Activated T-helper 17 cell treated with anti-CD3 and anti-CD28 coated beads, Interleukin-2, amount 50 U/mL, for 72 hours (primary cell): ENCODE results near the gene TMEM129. TPM values are rescaled to one million over a fixed set of nuclear protein-coding genes. Genes with fewer than 3 reads are reported as not detected.

Experiments
- ATAC-seq: fragments of 150-1000 bp; cut with Tn5 transposase; replicated peaks from 2 replicates; pipeline ENCODE4 v1.10.0; 2021; ENCODE audit warnings: mild to moderate bottlenecking, moderate library complexity
- H3K27ac Mint-ChIP-seq: one replicate; pipeline ENCODE4 v1.8.0; 2022; ENCODE audit warnings: mixed read lengths
- H3K27me3 Mint-ChIP-seq: one replicate; pipeline ENCODE4 v1.8.0; 2022; ENCODE audit warnings: mixed read lengths
- H3K36me3 Mint-ChIP-seq: one replicate; pipeline ENCODE4 v1.8.0; 2022; ENCODE audit warnings: low read depth, mild to moderate bottlenecking, mixed read lengths
- H3K4me1 Mint-ChIP-seq: one replicate; pipeline ENCODE4 v1.8.0; 2022; ENCODE audit warnings: mixed read lengths
- H3K4me3 Mint-ChIP-seq: one replicate; pipeline ENCODE4 v1.8.0; 2022; ENCODE audit warnings: mild to moderate bottlenecking, mixed read lengths
- H3K9me3 Mint-ChIP-seq: one replicate; pipeline ENCODE4 v1.8.0; 2022; ENCODE audit warnings: mixed read lengths
- total RNA-seq, 2 donors: library from RNA; stranded (reverse); gene quantifications; one replicate each; pipeline ENCODE4 v1.2.3, GENCODE V29; 2022

Gene TMEM129
- total RNA-seq, 2 donors from 2014 or later, result 15.7 to 16.0 TPM

DNA sequence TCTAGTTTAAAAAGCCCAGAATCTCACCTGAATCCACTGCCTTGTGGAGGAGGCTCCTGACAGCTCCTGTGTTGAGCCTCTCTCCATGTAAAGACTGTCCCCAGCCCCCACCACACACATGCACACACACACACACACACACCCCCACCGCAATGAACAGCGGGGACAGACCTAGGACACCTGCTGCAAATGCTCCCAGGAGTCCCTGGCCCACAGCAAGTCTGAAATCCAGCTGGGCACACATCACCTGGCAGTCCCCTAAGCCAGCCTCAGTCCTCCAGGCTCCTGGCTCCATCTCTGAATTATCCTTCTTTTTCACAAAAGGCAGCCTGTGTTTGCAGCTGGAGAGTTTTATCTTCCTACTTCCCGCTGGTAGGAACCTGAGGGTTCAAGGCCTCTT lies 30.4 kb downstream of the TMEM129 start:
- no peak for ATAC-seq
- no peaks in the 10 kb centered on the region for H3K4me1 Mint-ChIP-seq
- no peaks in the 10 kb centered on the region for H3K27me3 Mint-ChIP-seq
- peaks cover 71% of the 10 kb centered on the region for H3K36me3 Mint-ChIP-seq
- no peaks in the 10 kb centered on the region for H3K9me3 Mint-ChIP-seq
- no peak overlapping the region for H3K4me3 Mint-ChIP-seq
- peak overlapping the region; percentile 52 for H3K27ac Mint-ChIP-seq

GRCh38 chr4:1686440-1687036 lies 34.6 kb downstream of the TMEM129 start:
- Mint-ChIP-seq H3K4me3 (no peak overlapping the region), H3K27ac (peak overlapping the region; percentile 30), H3K9me3 (no peaks in the 10 kb centered on the region), H3K4me1 (peaks cover 11% of the 10 kb centered on the region), H3K36me3 (peaks cover 29% of the 10 kb centered on the region), H3K27me3 (no peaks in the 10 kb centered on the region)
- no peak for ATAC-seq

DNA sequence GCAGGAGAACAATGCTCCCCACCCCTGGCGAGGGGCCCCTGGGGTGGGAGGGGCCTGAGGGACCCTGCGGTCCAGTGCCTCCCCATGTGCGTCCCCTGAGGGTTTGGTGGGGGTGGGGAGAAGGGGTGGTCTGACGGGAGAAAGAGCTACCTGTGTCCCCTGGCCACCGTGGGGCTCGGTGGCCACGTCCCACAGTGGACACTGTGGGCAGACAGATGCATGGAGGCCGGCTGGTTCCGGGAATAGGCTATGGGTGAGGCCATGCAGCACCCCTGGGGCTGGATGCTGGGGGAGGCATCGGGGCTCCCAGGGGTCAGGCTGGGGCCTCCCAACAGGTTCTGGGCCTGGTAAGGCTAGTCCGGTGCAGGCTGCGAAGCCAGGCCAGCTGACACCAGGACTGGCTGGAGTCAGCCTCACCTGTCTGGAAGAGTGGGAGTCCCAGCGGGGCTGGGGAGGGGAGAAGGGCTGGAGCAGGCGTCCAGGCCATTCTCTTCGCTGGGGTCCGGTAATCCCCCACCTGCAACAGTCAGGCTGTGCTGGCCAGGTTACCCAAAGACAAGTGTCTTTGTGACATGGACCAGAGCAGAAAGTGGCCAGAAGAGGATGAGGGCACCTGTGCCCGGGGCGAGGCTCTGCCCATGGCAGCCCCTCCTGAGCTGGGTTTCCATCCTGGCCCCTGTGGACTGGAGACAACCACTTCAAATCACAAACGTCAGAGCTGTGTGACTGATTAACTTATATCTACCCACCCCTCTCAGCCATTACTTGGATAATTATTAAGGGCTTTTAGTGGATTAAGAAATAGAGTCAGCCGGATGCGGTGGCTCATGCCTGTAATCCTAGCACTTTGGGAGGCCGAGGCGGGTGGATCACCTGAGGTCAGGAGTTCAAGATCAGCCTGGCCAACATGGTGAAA lies 35.6 kb downstream of the TMEM129 start:
- Mint-ChIP-seq H3K27me3 (no peaks in the 10 kb centered on the region), H3K4me1 (peaks cover 11% of the 10 kb centered on the region), H3K4me3 (no peak overlapping the region), H3K36me3 (peaks cover 19% of the 10 kb centered on the region), H3K9me3 (no peaks in the 10 kb centered on the region), H3K27ac (no peak overlapping the region)
- no peak for ATAC-seq

- H3K27ac Mint-ChIP-seq, result no peak overlapping the region
- H3K4me3 Mint-ChIP-seq, result peak overlapping the region; percentile 19
- H3K27me3 Mint-ChIP-seq, result no peaks in the 10 kb centered on the region
- H3K36me3 Mint-ChIP-seq, result peaks cover 11% of the 10 kb centered on the region
- peak; percentile 28 for ATAC-seq
- no peaks in the 10 kb centered on the region for H3K9me3 Mint-ChIP-seq
- H3K4me1 Mint-ChIP-seq, result peaks cover 11% of the 10 kb centered on the region
Measured at GRCh38 chr4:1684506-1685234, 36.5 kb downstream of the TMEM129 start.

- H3K9me3 Mint-ChIP-seq, result no peaks in the 10 kb centered on the region
- peak; percentile 96 for ATAC-seq
- no peaks in the 10 kb centered on the region for H3K27me3 Mint-ChIP-seq
- H3K36me3 Mint-ChIP-seq, result peaks cover 3% of the 10 kb centered on the region
- peaks cover 11% of the 10 kb centered on the region for H3K4me1 Mint-ChIP-seq
- H3K4me3 Mint-ChIP-seq, result peak within 1 kb of the TSS; percentile 83
- peak within 1 kb of the TSS; percentile 56 for H3K27ac Mint-ChIP-seq
Measured at GRCh38 chr4:1683736-1684505, 37.2 kb downstream of the TMEM129 start, which contains the start of gene FAM53A. FAM53A (minus strand) TSS chr4:1684313; CDS start chr4:1668741, 15,572 bp downstream.

DNA sequence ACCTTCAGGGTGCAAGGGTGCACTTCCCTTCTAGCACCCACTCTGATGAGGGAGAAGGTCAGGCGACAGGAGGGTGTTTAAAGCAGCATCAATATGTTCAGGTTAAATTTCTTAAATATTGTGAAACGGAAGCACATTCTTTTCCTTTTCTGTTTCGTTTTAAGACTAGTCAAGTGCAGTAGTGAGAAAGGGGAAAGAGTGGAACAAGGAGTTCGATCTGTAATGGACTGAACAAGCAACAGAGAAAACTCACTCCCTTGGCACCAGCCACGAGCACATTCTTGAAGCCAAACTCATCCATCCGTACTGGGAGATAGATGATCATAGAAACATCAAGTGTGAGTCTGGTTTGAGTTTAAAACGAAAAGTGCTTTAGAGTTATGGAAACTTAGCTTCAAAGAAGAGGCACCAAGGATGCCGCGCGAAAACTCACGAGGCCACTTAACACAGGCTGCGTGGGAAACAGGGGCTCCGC lies 37.8 kb downstream of the TMEM129 start:
- Mint-ChIP-seq H3K27ac (peak overlapping the region; percentile 56), H3K4me3 (peak overlapping the region; percentile 83), H3K36me3 (no peaks in the 10 kb centered on the region), H3K27me3 (no peaks in the 10 kb centered on the region), H3K4me1 (peaks cover 11% of the 10 kb centered on the region), H3K9me3 (no peaks in the 10 kb centered on the region)
- no peak for ATAC-seq

DNA sequence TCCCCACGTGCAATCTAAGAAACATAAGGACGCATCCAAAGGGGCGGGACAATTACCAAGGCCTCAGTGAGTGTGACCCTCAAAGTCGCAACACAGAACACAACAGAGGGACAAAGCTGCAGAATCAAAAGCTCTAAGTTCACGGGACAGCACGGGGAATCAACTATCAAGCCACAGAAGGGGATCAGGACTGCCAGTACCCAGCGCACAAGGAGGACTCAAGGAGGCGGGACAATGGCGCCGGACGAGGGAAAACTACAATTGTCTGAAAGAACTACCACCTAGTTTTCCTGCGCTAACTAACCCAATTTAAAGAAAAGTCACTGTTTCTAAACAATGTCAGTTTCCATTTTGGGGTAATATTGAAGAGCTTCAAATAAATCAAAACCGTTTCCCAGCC lies 38.3 kb downstream of the TMEM129 start:
- H3K36me3 Mint-ChIP-seq, result no peaks in the 10 kb centered on the region
- H3K27me3 Mint-ChIP-seq, result no peaks in the 10 kb centered on the region
- no peaks in the 10 kb centered on the region for H3K9me3 Mint-ChIP-seq
- peaks cover 11% of the 10 kb centered on the region for H3K4me1 Mint-ChIP-seq
- H3K27ac Mint-ChIP-seq, result peak overlapping the region; percentile 56
- peak overlapping the region; percentile 83 for H3K4me3 Mint-ChIP-seq
- ATAC-seq, result no peak

DNA sequence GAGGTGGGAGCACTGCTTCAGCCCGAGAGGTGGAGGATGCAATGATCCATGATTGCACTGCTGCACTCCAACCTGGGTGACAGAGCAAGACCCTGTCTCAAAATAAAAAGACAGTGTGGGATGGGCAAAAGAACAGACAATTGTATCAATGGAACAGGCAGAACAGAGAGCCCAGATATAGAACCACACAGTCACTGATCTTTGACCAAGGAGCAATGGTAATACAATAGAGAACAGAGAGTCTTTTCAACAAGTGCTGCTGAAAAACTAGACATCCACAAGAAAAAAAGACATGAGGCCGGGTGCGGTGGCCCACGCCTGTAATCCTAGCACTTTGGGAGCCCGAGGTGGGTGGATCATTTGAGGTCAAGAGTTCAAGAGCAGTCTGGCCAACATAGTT lies 42.9 kb downstream of the TMEM129 start:
- Mint-ChIP-seq H3K4me1 (peaks cover 8% of the 10 kb centered on the region), H3K27me3 (no peaks in the 10 kb centered on the region), H3K9me3 (no peaks in the 10 kb centered on the region), H3K27ac (no peak overlapping the region), H3K4me3 (no peak overlapping the region), H3K36me3 (no peaks in the 10 kb centered on the region)
- no peak for ATAC-seq

- ATAC-seq, result no peak
- H3K27ac Mint-ChIP-seq, result peak overlapping the region; percentile 25
- H3K9me3 Mint-ChIP-seq, result no peaks in the 10 kb centered on the region
- no peaks in the 10 kb centered on the region for H3K4me1 Mint-ChIP-seq
- H3K27me3 Mint-ChIP-seq, result no peaks in the 10 kb centered on the region
- H3K4me3 Mint-ChIP-seq, result no peak overlapping the region
- no peaks in the 10 kb centered on the region for H3K36me3 Mint-ChIP-seq
Measured at GRCh38 chr4:1676605-1677525, 44.3 kb downstream of the TMEM129 start.

- Mint-ChIP-seq H3K27ac (no peak overlapping the region), H3K36me3 (no peaks in the 10 kb centered on the region), H3K4me1 (no peaks in the 10 kb centered on the region), H3K4me3 (no peak overlapping the region), H3K9me3 (no peaks in the 10 kb centered on the region), H3K27me3 (no peaks in the 10 kb centered on the region)
- no peak for ATAC-seq
Measured at GRCh38 chr4:1675802-1676137, 45.4 kb downstream of the TMEM129 start.

GRCh38 chr4:1675136-1675801 lies 45.9 kb downstream of the TMEM129 start:
- ATAC-seq, result no peak
- Mint-ChIP-seq H3K36me3 (no peaks in the 10 kb centered on the region), H3K27ac (no peak overlapping the region), H3K27me3 (no peaks in the 10 kb centered on the region), H3K4me1 (no peaks in the 10 kb centered on the region), H3K4me3 (no peak overlapping the region), H3K9me3 (no peaks in the 10 kb centered on the region)

DNA sequence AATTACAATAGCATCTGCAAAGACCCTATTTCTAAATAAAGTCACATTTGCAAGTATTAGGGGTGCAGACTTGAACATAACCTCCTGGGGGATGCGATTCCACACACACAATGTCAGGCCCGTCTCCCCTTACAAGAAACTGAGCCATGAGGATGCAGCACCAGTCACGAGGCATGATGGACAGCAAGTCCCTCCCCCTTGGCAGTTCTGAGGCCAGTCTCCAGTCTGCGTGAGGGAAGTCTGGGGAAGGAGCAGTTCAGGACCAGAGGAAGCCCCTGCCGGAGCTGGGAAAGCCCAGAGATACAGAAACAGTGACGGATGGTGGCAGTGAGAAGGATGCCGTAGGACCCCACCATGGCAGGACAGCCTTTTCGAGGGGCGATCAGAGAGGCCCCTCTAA lies 46.4 kb downstream of the TMEM129 start:
- no peaks in the 10 kb centered on the region for H3K4me1 Mint-ChIP-seq
- H3K36me3 Mint-ChIP-seq, result no peaks in the 10 kb centered on the region
- no peaks in the 10 kb centered on the region for H3K27me3 Mint-ChIP-seq
- no peak for ATAC-seq
- no peak overlapping the region for H3K27ac Mint-ChIP-seq
- no peaks in the 10 kb centered on the region for H3K9me3 Mint-ChIP-seq
- H3K4me3 Mint-ChIP-seq, result no peak overlapping the region

DNA sequence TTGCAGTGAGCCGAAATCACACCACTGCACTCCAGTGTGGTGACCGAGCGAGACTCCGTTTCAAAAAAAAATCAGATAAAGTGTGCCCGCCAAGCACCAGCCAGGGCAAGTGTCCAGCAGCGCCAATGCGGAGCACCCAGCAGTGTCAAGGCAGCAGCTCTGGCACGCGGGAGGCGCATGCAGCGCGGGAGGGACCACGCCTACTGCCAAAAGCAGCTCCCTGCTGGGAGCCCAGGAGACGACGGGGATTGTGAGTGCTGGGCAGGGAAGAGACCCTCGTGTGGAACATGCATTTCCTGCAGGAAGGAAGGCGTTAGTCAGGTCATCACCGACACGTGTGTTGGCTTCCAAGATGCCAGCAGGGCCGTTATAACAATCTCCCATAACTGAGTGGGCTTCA lies 47.5 kb downstream of the TMEM129 start:
- no peak for ATAC-seq
- Mint-ChIP-seq H3K36me3 (no peaks in the 10 kb centered on the region), H3K27me3 (no peaks in the 10 kb centered on the region), H3K9me3 (no peaks in the 10 kb centered on the region), H3K4me3 (no peak overlapping the region), H3K4me1 (no peaks in the 10 kb centered on the region), H3K27ac (no peak overlapping the region)
